Activated T-cell treated with anti-CD3 and anti-CD28 coated beads, Interleukin-2, amount 50 U/mL, for 4 hours (primary cell): Measurements from ENCODE around the gene SLMAP. TPM values are rescaled to one million over a fixed set of nuclear protein-coding genes. Genes with fewer than 3 reads are reported as not detected.

ENCODE experiments used
- ATAC-seq, 2 donors: fragments of 200-7000 bp; cut with Tn5 transposase; one replicate each; pipeline ENCODE4 v1.10.0; 2021
- DNase-seq: peaks from one replicate; pipeline ENCODE4 v3.0.0-alpha.2; 2020
- H3K27me3 Mint-ChIP-seq: one replicate; pipeline ENCODE4 v1.8.0; 2021; ENCODE audit warnings: low read depth, mixed read lengths
- H3K36me3 Mint-ChIP-seq: one replicate; pipeline ENCODE4 v1.8.0; 2022; ENCODE audit warnings: mixed read lengths; ENCODE audit not compliant: insufficient read depth
- H3K4me1 Mint-ChIP-seq: one replicate; pipeline ENCODE4 v1.8.0; 2021; ENCODE audit warnings: low read depth, mixed read lengths
- H3K4me3 Mint-ChIP-seq: one replicate; pipeline ENCODE4 v1.8.0; 2021; ENCODE audit warnings: mild to moderate bottlenecking, moderate library complexity, mixed read lengths
- H3K9me3 Mint-ChIP-seq: one replicate; pipeline ENCODE4 v1.8.0; 2021; ENCODE audit warnings: mixed read lengths
- total RNA-seq, 3 donors: library from RNA; stranded (reverse); gene quantifications; one replicate each; pipeline ENCODE4 v1.2.1, GENCODE V29; 2021

The SLMAP gene
- total RNA-seq, 3 donors from 2014 or later: 55.7 to 61.4 (median 56.1) TPM

GRCh38 chr3:57961828-57962447 lies 205.8 kb downstream of the SLMAP start:
- Mint-ChIP-seq H3K9me3 (no peaks in the 10 kb centered on the region), H3K27me3 (no peaks in the 10 kb centered on the region), H3K36me3 (no peaks in the 10 kb centered on the region), H3K4me3 (no peak overlapping the region), H3K4me1 (peaks cover 2% of the 10 kb centered on the region)
- DNase-seq (no peak), ATAC-seq (no peak)

DNA sequence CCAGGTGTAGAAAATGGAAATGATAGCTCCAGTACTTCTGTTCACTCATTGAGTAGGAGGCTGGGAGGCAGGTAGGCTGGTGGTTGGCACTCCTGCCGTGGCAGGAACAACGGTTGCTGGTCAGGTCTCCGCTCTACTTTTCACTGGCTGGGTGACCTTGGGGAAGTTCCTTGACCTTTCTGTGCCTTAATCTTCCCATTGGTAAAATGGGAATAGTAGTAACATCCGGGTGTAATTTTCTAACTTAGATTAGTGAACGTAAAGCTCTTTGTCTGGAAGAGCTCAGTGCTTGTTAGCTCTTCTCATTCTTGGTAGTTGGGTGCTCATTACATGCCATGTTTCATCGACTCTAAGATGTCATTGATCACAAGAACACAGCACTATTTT lies 206.3 kb downstream of the SLMAP start:
- Mint-ChIP-seq H3K4me1 (peaks cover 7% of the 10 kb centered on the region), H3K9me3 (no peaks in the 10 kb centered on the region), H3K36me3 (no peaks in the 10 kb centered on the region), H3K4me3 (no peak overlapping the region), H3K27me3 (no peaks in the 10 kb centered on the region)
- DNase-seq: no peak
- no peak for ATAC-seq

- DNase-seq (no peak), ATAC-seq (no peak)
- no peaks in the 10 kb centered on the region for H3K27me3 Mint-ChIP-seq
- H3K9me3 Mint-ChIP-seq: no peaks in the 10 kb centered on the region
- no peaks in the 10 kb centered on the region for H3K36me3 Mint-ChIP-seq
- no peak overlapping the region for H3K4me3 Mint-ChIP-seq
- H3K4me1 Mint-ChIP-seq: peaks cover 13% of the 10 kb centered on the region
These were observed 207.8 kb downstream of the SLMAP start for GRCh38 chr3:57963811-57964346.

- H3K27me3 Mint-ChIP-seq: no peaks in the 10 kb centered on the region
- peaks cover 14% of the 10 kb centered on the region for H3K4me1 Mint-ChIP-seq
- no peak for DNase-seq
- no peak for ATAC-seq
- no peak overlapping the region for H3K4me3 Mint-ChIP-seq
- H3K36me3 Mint-ChIP-seq: no peaks in the 10 kb centered on the region
- H3K9me3 Mint-ChIP-seq: no peaks in the 10 kb centered on the region
These were observed 210.7 kb downstream of the SLMAP start for GRCh38 chr3:57966829-57967228.

DNA sequence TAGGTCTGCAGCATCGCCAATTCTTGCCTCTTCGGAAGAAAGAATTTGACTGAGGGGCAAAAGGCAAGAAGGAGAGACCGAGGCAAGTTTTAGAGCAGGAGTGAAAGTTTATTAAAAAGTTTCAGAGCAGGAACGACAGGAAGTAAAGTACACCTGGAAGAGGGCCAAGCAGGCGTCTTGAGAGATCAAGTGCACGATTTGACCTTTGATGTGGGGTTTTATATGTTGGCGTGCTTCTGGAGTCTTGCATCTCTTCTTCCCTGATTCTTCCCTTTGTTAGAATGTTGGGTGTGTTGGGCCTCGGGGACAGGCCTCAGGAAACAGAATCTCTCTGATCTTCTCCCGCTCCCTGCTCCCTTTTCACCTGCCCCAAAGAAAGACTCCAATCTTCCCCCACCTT lies 211.5 kb downstream of the SLMAP start:
- ATAC-seq (no peak), DNase-seq (no peak)
- H3K9me3 Mint-ChIP-seq: no peaks in the 10 kb centered on the region
- no peaks in the 10 kb centered on the region for H3K27me3 Mint-ChIP-seq
- H3K4me1 Mint-ChIP-seq: peaks cover 14% of the 10 kb centered on the region
- no peak overlapping the region for H3K4me3 Mint-ChIP-seq
- no peaks in the 10 kb centered on the region for H3K36me3 Mint-ChIP-seq

- no peak overlapping the region for H3K4me3 Mint-ChIP-seq
- no peaks in the 10 kb centered on the region for H3K9me3 Mint-ChIP-seq
- ATAC-seq (no peak), DNase-seq (no peak)
- no peaks in the 10 kb centered on the region for H3K27me3 Mint-ChIP-seq
- no peaks in the 10 kb centered on the region for H3K36me3 Mint-ChIP-seq
- H3K4me1 Mint-ChIP-seq: peaks cover 14% of the 10 kb centered on the region
These were observed 212.4 kb downstream of the SLMAP start for GRCh38 chr3:57968501-57968900.

- DNase-seq: no peak
- no peak for ATAC-seq
- Mint-ChIP-seq H3K36me3 (no peaks in the 10 kb centered on the region), H3K9me3 (no peaks in the 10 kb centered on the region), H3K27me3 (no peaks in the 10 kb centered on the region), H3K4me3 (no peak overlapping the region), H3K4me1 (peaks cover 13% of the 10 kb centered on the region)
These were observed 215.9 kb downstream of the SLMAP start for GRCh38 chr3:57971975-57972374.

GRCh38 chr3:57972531-57973111 lies 216.5 kb downstream of the SLMAP start:
- no peak overlapping the region for H3K4me3 Mint-ChIP-seq
- H3K9me3 Mint-ChIP-seq: no peaks in the 10 kb centered on the region
- DNase-seq (no peak), ATAC-seq (no peak)
- no peaks in the 10 kb centered on the region for H3K36me3 Mint-ChIP-seq
- no peaks in the 10 kb centered on the region for H3K27me3 Mint-ChIP-seq
- peaks cover 7% of the 10 kb centered on the region for H3K4me1 Mint-ChIP-seq

DNA sequence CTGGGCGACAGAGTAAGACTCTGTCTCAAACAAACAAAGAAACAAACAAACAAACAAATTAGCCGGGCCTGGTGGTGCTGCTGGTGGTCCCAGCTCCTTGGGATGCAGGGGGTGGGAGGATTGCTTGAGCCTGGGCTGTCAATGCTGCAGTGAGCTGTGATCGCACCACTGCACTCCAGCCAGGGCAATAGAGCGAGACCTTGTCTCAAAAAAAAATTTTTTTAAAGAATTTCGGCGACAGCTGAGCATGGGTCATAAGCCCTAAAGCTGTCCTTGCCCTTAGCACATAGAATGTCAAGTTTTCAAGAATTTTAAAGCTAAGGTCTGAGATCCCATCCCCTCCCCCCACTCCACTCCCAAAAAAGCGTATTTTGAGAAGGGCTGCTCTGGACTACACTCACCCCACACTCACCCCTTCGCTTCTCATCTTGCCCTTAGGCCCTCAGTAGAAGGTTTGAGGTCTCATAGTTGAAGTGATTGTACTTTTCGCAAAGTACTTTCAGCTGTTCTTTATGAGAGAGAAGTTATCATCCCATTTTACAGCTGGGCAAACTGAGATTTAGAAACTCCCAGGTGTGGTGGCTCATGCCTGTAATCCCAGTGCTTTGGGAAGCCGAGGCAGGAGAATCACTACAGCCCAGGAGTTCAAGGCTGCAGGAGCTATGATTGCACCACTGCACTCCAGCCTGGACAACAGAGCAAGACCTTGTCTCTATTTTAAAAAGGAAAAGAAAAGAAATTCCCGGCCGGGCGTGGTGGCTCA lies 217.8 kb downstream of the SLMAP start:
- Mint-ChIP-seq H3K4me1 (peaks cover 1% of the 10 kb centered on the region), H3K9me3 (no peaks in the 10 kb centered on the region)
- ATAC-seq: no peak

DNA sequence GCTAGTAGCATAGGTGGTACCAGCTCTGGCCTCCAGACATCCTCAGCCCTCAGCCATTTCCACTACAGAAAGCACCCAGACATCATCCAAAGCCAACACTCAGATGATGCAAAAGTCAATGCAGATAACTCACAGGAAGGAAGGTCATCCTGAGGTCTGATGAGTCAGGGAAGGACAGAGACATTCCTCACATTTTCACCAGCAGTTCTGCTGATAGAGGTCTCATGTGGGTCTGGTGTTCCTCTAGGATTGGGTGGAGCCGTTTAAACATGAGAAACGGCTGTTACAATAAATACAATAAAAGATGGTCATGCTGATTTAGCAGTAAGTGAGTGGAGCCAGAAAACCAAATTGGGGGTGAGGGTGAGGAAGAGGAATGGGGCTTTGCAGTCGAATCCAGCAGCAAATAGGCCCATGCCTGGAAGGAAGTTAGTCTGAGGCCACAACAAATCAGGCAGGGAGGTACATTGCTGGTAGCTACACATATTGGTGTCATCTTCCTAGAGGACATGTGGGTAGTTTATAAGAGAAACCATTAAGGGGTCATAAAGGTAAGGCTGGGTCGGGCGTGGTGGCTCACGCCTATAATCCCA lies 218.8 kb downstream of the SLMAP start:
- H3K36me3 Mint-ChIP-seq: no peaks in the 10 kb centered on the region
- no peak overlapping the region for H3K4me3 Mint-ChIP-seq
- H3K9me3 Mint-ChIP-seq: no peaks in the 10 kb centered on the region
- no peak for DNase-seq
- ATAC-seq: no peak
- no peaks in the 10 kb centered on the region for H3K27me3 Mint-ChIP-seq
- H3K4me1 Mint-ChIP-seq: peaks cover 1% of the 10 kb centered on the region

More for the DNA sequence above, 217.8 kb downstream of the SLMAP start:
- Mint-ChIP-seq H3K27me3 (no peaks in the 10 kb centered on the region), H3K36me3 (no peaks in the 10 kb centered on the region), H3K4me3 (no peak overlapping the region)
- no peak for DNase-seq

DNA sequence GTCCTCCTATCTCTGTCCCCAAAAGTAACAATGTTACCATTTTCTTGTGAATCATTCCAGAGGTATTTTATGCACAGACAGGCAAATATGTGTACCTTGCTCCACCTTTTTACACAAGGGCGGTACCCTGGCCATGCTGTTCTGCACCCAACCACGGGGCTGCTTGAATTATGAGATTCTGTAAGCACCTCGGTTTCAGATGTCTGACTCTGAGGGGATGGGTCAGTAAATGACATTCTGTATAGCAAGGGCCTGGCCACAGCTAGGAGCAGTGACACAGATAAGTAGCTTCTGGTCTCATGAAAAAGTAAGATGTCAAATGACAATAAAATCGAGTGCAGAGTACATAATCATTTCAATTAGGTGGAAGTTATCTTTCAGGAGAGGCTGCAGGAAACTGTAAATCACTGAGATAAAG lies 221.7 kb downstream of the SLMAP start:
- no peak for DNase-seq
- peaks cover 5% of the 10 kb centered on the region for H3K4me1 Mint-ChIP-seq
- no peak overlapping the region for H3K4me3 Mint-ChIP-seq
- no peak for ATAC-seq
- no peaks in the 10 kb centered on the region for H3K9me3 Mint-ChIP-seq
- H3K36me3 Mint-ChIP-seq: no peaks in the 10 kb centered on the region
- H3K27me3 Mint-ChIP-seq: no peaks in the 10 kb centered on the region

GRCh38 chr3:57978316-57978715 lies 222.2 kb downstream of the SLMAP start:
- H3K4me3 Mint-ChIP-seq: no peak overlapping the region
- no peaks in the 10 kb centered on the region for H3K27me3 Mint-ChIP-seq
- no peaks in the 10 kb centered on the region for H3K36me3 Mint-ChIP-seq
- DNase-seq (no peak), ATAC-seq (no peak)
- peaks cover 9% of the 10 kb centered on the region for H3K4me1 Mint-ChIP-seq
- no peaks in the 10 kb centered on the region for H3K9me3 Mint-ChIP-seq
